Right lobe of liver (tissue), 6 donors: ENCODE data around the gene RDH13. TPM values are rescaled to one million over a fixed set of nuclear protein-coding genes. Genes with fewer than 3 reads are reported as not detected.

Experiments used
- ATAC-seq, 4 donors: fragments of 200-7000 bp; cut with Tn5 transposase; one replicate each; pipeline ENCODE4 v1.9.1; 2020; ENCODE audit warnings: mild to moderate bottlenecking in 4 of 4, moderate library complexity in 4 of 4
- DNase-seq, 3 donors: peaks; one replicate each; pipeline ENCODE4 v3.0.0-alpha.2; 2020
- H3K27ac ChIP-seq, 3 donors: fragments of 200-600 bp; one replicate each; pipeline ENCODE4 v1.8.0; 2022
- H3K27me3 ChIP-seq, 2 donors: fragments of 200-600 bp; one replicate each; pipeline ENCODE4 v1.8.0; 2022
- H3K36me3 ChIP-seq, 4 donors: fragments of 200-600 bp; sonication (generic) in 1 of 4; one replicate each; pipeline versions ENCODE4 v1.5.1 to v1.8.0; 2017 to 2022; ENCODE audit warnings: control low read depth in 1 of 4
- H3K4me1 ChIP-seq, 4 donors: fragments of 200-600 bp; sonication (generic) in 1 of 4; one replicate each; pipeline versions ENCODE4 v1.5.1 to v1.8.0; 2017 to 2022; ENCODE audit warnings: control low read depth in 1 of 4
- H3K4me3 ChIP-seq, 3 donors: fragments of 200-600 bp; one replicate each; pipeline ENCODE4 v1.8.0; 2022
- H3K9me3 ChIP-seq, 4 donors: fragments of 200-600 bp; sonication (generic) in 1 of 4; one replicate each; pipeline versions ENCODE4 v1.5.1 to v1.8.0; 2017 to 2022; ENCODE audit warnings: control low read depth in 1 of 4
- POLR2A ChIP-seq: fragments of 450-650 bp; IDR thresholded peaks from one replicate; pipeline ENCODE4 v1.6.1; 2017; ENCODE audit warnings: antibody characterized with exemption, mild to moderate bottlenecking
- WGBS: methylation state at CpG from one replicate; pipeline ENCODE4 v1.1.6; 2018; ENCODE audit warnings: low coverage, low lambda C conversion rate; ENCODE audit not compliant: insufficient coverage; ENCODE audit errors: missing lambda C conversion rate; 5-methylcytosine and 5-hydroxymethylcytosine counted together
- intact Hi-C, 2 donors: fragments of 100-400 bp; cut with DNase I; formaldehyde crosslinking; loops; one replicate each; pipeline versions ENCODE4 v1.11.2 to v1.14.1; 2022
- total RNA-seq, 6 experiments: library from RNA; depleted of rRNA in 2 of 6; stranded (reverse); fragments of >200 nt in 2 of 6; fragmentation: NEBNext Ultra II Directional in 3 of 6; extraction: Animal tissue kit (Norgen Biotek cat#: 25700) in 3 of 6; gene quantifications; one replicate each; pipeline versions ENCODE4 v1.1.0 to v1.2.4, GENCODE V29; 2016 to 2023
- TF ChIP-seq, protein P1 (sequence below), 4 donors: fragments of 200-600 bp in 3 of 4; fragments of 450-650 bp in 1 of 4; IDR thresholded peaks; one replicate each; pipeline versions ENCODE4 v1.5.1 to v1.8.0; 2016 to 2022; ENCODE audit warnings: antibody characterized with exemption in 4 of 4, mild to moderate bottlenecking in 2 of 4
- donor health status: DM: no; HTN: yes; CAD: no.
- donor health status: DM: no; HTN: no; CAD: no.
- donor health status: DM: no; HTN: no; CAD: no.
- donor health status: DM: no; HTN: yes; CAD: no.
- donor health status: DM: no; HTN: yes; CAD: no.

Gene RDH13
- total RNA-seq, 6 experiments from 2014 or later = 7.7 to 16.8 (median 12.1) TPM

DNA sequence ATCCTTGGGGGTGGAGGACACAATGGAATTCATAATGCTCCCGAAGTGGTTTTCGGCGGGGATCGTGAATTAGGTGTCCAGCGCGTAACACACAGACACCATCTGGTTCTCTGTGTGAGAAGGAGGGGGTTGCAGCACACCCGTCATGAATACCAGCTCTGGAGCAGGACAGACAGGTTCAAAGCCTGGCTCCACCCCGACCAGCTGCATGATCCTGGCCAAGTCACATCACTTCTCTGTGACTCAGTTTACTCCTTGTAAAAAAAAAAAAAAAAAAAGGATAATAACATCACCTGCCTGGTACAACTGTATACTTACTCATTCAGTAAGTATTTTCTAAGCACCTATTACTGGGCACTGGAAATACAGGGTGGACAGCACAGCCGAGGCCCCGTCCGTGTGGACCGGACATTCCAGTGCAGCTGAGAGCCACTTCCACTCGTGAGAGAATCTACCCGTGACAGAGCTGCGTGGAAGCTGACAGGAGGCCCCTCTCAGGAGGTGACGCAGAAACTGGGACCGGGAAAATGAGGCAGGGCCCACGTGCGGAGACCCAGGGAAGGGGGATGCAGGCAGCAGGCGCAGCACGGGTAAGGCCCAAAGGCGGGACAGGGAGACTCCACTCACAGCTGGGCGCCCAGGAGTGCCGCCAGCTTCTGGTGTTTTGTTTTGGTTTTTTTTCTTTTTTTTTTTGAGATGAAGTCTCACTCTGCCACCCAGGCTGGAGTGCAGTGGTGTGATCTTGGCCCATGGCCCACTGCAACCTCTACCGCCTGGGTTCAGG, 12.0 kb downstream of the RDH13 start:
- no peak overlapping the region for H3K27ac ChIP-seq
- no peak overlapping the region for H3K4me3 ChIP-seq
- no peaks in the 10 kb centered on the region for H3K4me1 ChIP-seq
- ATAC-seq (no peak), DNase-seq (no peak)
- no peaks in the 10 kb centered on the region for H3K9me3 ChIP-seq
- TF ChIP-seq POLR2A = no peak
- TF ChIP-seq, protein P1, sequence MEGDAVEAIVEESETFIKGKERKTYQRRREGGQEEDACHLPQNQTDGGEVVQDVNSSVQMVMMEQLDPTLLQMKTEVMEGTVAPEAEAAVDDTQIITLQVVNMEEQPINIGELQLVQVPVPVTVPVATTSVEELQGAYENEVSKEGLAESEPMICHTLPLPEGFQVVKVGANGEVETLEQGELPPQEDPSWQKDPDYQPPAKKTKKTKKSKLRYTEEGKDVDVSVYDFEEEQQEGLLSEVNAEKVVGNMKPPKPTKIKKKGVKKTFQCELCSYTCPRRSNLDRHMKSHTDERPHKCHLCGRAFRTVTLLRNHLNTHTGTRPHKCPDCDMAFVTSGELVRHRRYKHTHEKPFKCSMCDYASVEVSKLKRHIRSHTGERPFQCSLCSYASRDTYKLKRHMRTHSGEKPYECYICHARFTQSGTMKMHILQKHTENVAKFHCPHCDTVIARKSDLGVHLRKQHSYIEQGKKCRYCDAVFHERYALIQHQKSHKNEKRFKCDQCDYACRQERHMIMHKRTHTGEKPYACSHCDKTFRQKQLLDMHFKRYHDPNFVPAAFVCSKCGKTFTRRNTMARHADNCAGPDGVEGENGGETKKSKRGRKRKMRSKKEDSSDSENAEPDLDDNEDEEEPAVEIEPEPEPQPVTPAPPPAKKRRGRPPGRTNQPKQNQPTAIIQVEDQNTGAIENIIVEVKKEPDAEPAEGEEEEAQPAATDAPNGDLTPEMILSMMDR (IDR thresholded peaks at IDR 0.05) = no peak
- H3K36me3 ChIP-seq = peaks cover 0 to 50% (median 27%) of the 10 kb centered on the region in 4 donors
- intact Hi-C loops = no loop called here
- 96% methylated on average over 16 of the region's 25 CpGs for WGBS
- H3K27me3 ChIP-seq = no peaks in the 10 kb centered on the region

DNA sequence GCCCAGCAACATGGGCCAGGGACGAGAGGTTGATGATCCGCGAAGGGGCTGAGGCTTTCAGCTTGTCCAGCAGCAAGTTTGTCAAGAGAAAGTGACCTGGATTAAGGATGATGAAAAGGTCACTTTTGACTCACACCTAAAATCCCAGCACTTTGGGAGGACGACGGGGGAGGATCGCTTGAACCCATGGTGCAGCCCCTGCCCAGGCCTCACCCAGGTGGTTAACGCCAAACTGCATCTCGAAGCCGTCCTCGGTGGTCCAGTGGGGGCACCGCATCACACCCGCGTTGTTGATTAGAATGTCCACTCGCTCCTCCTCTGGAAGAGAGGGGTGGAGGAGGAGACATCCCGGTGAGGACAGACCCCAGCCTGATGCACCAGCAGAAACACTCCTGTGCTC, 14.5 kb downstream of the RDH13 start:
- Histone ChIP-seq H3K27ac (no peak overlapping the region), H3K9me3 (no peaks in the 10 kb centered on the region), H3K36me3 (peaks cover 6 to 48% (median 26%) of the 10 kb centered on the region in 4 donors), H3K27me3 (no peaks in the 10 kb centered on the region), H3K4me3 (no peak overlapping the region), H3K4me1 (no peaks in the 10 kb centered on the region)
- intact Hi-C loops = no loop called here
- ATAC-seq = no peak
- WGBS = 94% methylated on average over 3 of the region's 15 CpGs
- no peak for DNase-seq
- TF ChIP-seq POLR2A = no peak
- TF ChIP-seq, protein P1 (IDR thresholded peaks at IDR 0.05) = no peak

DNA sequence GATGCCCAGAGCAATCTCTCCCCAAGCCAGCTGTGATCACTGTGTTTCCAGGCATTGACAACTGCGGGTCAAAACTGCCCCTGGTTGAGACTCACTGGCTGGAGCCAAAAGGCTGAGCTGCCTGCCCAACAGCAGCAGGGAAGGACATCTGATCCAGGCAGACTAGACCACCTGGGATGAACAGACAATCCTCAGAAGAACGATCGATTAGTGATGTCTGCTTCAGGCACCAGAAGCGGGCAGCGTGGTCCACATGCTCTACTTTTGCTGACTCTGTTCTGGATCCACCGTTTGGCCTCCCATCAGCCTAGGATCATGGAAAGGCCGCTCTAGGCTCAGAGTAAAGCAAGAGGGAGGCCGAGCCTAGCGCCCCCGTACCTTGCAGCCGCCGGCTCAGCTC, 15.0 kb downstream of the RDH13 start:
- H3K4me1 ChIP-seq = no peaks in the 10 kb centered on the region
- H3K9me3 ChIP-seq = no peaks in the 10 kb centered on the region
- TF ChIP-seq, protein P1 (IDR thresholded peaks at IDR 0.05) = no peak
- TF ChIP-seq POLR2A = no peak
- ATAC-seq = no peak
- WGBS = 98% methylated on average over 9 of the region's 12 CpGs
- H3K27me3 ChIP-seq = no peaks in the 10 kb centered on the region
- H3K36me3 ChIP-seq = peaks cover 6 to 48% (median 24%) of the 10 kb centered on the region in 4 donors
- no peak overlapping the region for H3K4me3 ChIP-seq
- DNase-seq = no peak
- no peak overlapping the region for H3K27ac ChIP-seq
- intact Hi-C loops = no loop called here

DNA sequence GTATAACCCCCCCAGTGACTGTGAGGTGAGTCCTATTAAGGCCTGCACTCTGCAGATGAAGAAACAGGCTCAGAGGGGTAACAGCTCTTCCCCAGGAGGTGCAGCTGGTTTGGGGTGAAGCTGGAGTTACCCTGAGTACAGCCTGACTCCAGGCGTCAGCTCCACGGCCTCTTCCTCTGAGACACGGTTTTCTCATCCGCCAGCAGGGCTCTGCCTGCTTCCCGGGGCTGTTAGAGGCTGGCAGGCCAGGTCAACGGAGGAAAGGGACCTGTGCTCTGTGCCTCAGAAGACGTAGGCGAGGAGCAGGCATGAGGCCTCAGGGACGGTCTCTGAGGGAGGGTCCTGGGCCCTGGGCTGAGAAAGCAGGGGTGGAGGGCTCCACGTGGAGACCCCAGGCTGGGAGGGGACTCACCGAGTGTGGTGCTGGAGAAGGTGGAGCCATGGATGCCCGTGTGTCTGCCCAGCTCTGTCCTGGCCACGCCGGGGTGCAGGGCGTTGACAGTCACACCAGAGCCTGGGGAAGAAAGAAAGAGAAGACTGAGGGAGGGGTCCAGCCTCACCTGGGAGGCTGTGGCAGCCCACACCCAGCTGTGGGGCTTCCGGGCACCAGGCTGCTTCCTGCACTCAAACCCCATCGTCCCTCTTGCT, 15.8 kb downstream of the RDH13 start:
- no peak for DNase-seq
- no peak for TF ChIP-seq POLR2A
- TF ChIP-seq, protein P1 (IDR thresholded peaks at IDR 0.05) = no peak
- H3K4me1 ChIP-seq = no peaks in the 10 kb centered on the region
- no peak for ATAC-seq
- peaks cover 6 to 48% (median 25%) of the 10 kb centered on the region in 4 donors for H3K36me3 ChIP-seq
- no peaks in the 10 kb centered on the region for H3K27me3 ChIP-seq
- no peak overlapping the region for H3K4me3 ChIP-seq
- intact Hi-C loops = no loop called here
- 83% methylated on average over 9 of the region's 17 CpGs for WGBS
- H3K9me3 ChIP-seq = no peaks in the 10 kb centered on the region
- no peak overlapping the region for H3K27ac ChIP-seq
